Breast epithelium (tissue), 3 donors: ENCODE measurements around the gene CTNNBL1.

ENCODE experiments used
- CTCF ChIP-seq, 3 donors: fragments of 450-650 bp; IDR thresholded peaks; one replicate each; pipeline ENCODE4 v1.5.1; 2016 to 2017; ENCODE audit warnings: antibody characterized with exemption in 3 of 3, mild to moderate bottlenecking in 3 of 3, moderate library complexity in 3 of 3
- POLR2A ChIP-seq: fragments of 450-650 bp; IDR thresholded peaks from one replicate; pipeline ENCODE4 v1.6.1; 2016; ENCODE audit warnings: antibody characterized with exemption, mild to moderate bottlenecking, moderate library complexity
- POLR2AphosphoS5 ChIP-seq, 3 donors: sonication (generic); formaldehyde crosslinking; IDR thresholded peaks; one replicate each; pipeline ENCODE4 v1.6.1; 2017; ENCODE audit warnings: antibody characterized with exemption in 3 of 3

- TF ChIP-seq CTCF (IDR thresholded peaks at IDR 0.05) (no peak), POLR2A (no peak), POLR2AphosphoS5 (IDR thresholded peaks at IDR 0.05) (no peak)
Measured at GRCh38 chr20:37914672-37915433, 221.0 kb downstream of the CTNNBL1 start.
